ENCODE data around the gene DRAP1.

DRAP1 gene

DNA sequence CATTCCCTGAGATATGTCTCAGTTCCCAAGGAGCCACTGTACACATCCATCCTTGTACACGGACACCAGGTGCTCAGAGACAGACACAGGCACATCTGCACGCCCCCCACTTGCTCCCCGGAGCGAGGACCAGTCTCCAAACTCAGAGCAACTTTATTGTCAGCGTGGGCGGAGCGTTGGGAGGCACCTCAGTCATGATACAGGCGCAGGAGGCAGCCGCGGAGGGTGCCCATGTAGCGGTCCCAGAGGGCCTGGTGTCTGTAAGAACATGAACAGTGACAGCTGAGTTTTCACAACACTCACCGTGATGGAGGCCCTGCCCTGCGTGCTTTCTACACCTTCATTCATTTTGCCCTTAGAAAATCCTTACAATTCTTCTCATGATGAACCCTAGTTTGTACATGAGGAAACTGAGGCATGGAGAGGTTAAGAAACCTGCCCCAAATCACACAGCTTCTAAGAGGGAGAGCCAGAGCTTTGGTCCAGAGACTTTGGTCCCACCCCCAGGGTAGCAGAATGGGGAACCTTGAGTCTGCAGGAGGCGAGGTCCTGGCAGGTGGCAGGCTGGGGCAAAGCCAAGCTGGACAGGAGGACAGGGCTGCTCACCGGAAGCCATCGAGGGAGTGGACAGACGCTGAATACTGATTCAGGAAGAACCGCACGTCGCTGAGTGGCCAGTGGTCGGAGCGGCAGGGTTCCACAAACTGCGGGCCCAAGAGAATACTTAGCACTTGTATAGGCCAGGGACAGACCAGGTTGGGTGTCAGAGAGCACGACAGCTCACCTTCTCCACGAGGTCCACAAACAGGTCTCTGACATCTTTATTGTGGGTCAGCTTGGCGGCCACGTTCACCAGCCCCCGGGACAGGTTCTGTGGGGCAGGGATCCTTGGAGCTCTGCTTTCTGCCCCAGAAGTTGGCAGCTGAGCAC, 35.2 kb upstream of the DRAP1 start:
- no peak overlapping the region for H3K27ac ChIP-seq
- TF ChIP-seq, protein P1, sequence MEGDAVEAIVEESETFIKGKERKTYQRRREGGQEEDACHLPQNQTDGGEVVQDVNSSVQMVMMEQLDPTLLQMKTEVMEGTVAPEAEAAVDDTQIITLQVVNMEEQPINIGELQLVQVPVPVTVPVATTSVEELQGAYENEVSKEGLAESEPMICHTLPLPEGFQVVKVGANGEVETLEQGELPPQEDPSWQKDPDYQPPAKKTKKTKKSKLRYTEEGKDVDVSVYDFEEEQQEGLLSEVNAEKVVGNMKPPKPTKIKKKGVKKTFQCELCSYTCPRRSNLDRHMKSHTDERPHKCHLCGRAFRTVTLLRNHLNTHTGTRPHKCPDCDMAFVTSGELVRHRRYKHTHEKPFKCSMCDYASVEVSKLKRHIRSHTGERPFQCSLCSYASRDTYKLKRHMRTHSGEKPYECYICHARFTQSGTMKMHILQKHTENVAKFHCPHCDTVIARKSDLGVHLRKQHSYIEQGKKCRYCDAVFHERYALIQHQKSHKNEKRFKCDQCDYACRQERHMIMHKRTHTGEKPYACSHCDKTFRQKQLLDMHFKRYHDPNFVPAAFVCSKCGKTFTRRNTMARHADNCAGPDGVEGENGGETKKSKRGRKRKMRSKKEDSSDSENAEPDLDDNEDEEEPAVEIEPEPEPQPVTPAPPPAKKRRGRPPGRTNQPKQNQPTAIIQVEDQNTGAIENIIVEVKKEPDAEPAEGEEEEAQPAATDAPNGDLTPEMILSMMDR (conservative IDR thresholded peaks at IDR 0.05) = no peak
- no peak for TF ChIP-seq ZFX (IDR thresholded peaks at IDR 0.05)

DNA sequence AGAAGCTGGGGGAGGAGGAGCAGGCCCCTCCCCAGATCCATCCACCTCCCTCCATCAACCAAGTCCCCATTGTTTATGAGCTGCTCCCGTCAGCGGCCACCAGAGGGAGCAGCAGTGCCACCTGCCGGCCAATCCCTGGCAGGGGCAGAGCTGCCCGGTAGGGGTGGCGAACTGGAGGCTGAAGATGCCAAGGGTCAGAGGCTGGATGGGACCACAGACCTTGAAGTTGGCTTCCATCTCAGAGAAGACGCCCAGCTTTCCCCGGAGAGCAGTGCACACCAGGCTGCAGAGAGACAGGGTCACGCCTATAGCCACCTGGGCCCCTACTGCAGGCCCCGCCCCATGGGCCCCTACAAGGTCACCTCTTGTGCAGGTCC, 34.5 kb upstream of the DRAP1 start:
- no peak for TF ChIP-seq ZFX (IDR thresholded peaks at IDR 0.05)
- TF ChIP-seq, protein P1 (conservative IDR thresholded peaks at IDR 0.05) = peak; percentile 99

DNA sequence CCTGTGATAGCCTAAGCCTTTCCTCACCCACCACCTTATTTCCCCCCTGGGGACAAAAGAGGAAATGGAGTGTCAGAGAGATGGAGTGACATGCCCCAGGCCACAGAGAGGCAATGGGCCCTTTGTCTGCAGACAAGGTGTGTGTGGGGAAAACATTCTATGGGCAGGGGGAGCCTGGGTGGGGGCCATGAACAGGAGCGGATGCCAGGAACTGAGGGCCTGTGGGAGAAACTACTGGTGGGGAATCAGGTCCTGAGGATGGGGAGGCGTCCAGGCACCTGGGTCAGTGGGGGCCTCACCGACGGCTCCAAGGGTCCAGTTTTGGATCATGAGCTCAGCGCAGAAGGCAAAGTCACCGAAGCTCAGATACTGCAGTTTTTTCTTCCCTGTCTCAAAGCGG, 34.0 kb upstream of the DRAP1 start:
- TF ChIP-seq, protein P1 (conservative IDR thresholded peaks at IDR 0.05) = no peak
- no peak for TF ChIP-seq ZFX (IDR thresholded peaks at IDR 0.05)
- no peak overlapping the region for H3K27ac ChIP-seq

More for the DNA sequence above, 34.5 kb upstream of the DRAP1 start:
- no peak overlapping the region for H3K27ac ChIP-seq

DNA sequence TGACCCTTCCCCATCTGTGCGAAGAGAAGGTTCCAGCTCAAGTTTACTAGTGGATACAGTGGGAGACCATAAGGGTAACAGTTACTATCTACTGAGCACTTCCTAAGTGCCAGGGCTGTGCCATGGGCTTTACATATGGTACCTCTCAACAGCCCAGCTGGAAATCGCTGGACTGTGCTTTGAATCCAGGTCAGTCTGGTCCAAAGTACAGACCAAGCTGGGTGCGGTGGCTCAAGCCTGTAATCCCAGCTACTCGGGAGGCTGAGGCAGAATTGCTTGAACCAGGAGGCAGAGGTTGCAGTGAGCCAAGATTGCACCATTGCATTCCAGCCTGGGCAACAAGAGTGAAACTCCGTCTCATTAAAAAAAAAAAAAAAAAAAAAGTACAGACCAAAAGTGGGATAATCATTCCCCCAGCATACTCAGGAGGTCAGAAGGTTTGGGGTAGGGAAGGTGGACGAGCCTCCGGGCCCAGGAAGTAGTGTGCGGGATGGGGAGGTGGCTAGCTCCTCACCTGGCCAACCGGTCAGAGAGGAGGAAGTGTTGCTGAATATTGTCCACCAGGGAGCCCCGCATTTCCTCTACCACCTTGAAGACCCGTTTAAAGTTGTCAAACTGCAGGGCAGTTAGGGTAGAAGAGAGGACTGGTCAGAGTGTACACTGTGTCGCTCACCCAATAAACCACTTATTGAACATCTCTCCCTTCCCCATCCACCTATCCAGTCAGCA, 33.3 kb upstream of the DRAP1 start:
- no peak for TF ChIP-seq ZFX (IDR thresholded peaks at IDR 0.05)
- TF ChIP-seq, protein P1 (conservative IDR thresholded peaks at IDR 0.05) = no peak
- H3K27ac ChIP-seq = no peak overlapping the region

DNA sequence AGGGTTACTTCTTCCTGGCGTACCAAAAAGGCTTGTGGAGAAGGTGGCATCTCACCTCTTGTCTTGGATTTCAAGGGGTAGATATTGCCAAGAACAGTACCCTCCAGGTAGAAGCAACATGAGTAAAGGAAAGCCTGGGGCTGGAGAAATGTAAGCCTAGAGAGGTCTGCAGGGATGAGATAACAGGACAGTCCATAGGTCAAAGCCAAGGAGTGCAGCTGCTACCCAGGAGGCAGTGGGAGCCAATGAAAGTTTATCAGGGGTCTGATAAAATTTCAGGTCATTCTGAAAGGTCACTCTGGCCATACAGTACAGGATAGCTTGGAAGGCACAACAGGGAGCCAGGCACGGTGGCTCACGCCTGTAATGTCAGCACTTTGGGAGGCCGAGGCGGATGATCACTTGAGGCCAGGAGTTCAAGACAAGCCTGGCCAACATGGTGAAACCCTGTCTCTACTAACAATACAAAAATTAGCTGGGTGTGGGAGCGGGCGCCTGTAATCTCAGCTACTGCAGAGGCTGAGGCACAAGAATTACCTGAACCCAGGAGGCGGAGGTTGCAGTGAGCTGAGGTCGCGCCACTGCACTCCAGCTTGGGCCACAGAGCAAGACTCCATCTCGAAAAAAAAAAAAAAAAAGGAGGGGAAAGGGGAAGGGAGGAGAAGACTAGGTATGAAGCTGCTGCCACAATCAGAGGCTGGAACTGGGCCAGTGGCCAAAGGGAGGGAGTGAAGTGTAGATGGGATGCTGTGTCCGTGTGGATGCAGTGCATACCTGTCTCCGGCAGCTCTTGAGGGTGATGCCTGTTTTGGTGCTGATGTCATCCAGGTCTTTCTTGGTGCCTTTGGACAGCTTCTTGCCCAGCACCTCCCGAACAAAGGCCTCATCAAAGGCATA, 32.2 kb upstream of the DRAP1 start:
- H3K27ac ChIP-seq = peak overlapping the region; percentile 68
- no peak for TF ChIP-seq ZFX (IDR thresholded peaks at IDR 0.05)
- TF ChIP-seq, protein P1 (conservative IDR thresholded peaks at IDR 0.05) = no peak

DNA sequence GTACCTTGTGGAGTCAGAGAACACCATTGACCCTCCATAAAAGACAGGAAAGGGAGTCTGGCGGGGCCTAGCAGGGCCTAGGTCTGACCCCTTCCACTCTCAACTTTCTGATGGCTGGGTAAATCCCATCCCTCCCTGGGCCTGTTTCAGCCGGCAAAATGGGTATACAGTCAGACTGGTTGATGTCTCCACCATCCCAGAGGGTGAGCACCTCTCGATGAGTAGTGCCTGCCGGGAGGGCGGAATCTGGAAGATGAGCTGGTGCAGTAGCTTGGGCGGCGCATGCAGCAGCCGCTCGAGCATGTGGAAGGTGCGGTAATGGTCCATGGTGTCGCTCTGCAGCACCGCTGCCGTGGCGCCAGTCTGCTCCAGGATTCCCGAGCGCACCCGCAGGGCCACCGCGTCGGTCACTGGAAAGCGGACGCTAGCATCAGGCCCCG, 31.5 kb upstream of the DRAP1 start:
- H3K27ac ChIP-seq = peak overlapping the region; percentile 68
- TF ChIP-seq, protein P1 (conservative IDR thresholded peaks at IDR 0.05) = no peak
- no peak for TF ChIP-seq ZFX (IDR thresholded peaks at IDR 0.05)

Data from C4-2B (cell line).